Glutamatergic neuron (in vitro differentiated cells): ENCODE results near the gene NR4A3. TPM values are rescaled to one million over a fixed set of nuclear protein-coding genes. Genes with fewer than 3 reads are reported as not detected.

Experiments used
- DNase-seq: peaks from one replicate; pipeline ENCODE4 v3.0.0; 2022
- H3K27ac Mint-ChIP-seq: one replicate; pipeline ENCODE4 v1.8.0; 2020; ENCODE audit warnings: mild to moderate bottlenecking, mixed read lengths, inconsistent platforms; ENCODE audit not compliant: unreplicated experiment
- H3K27me3 Mint-ChIP-seq: one replicate; pipeline ENCODE4 v1.8.0; 2020; ENCODE audit warnings: mild to moderate bottlenecking, moderate library complexity, mixed read lengths, inconsistent platforms; ENCODE audit not compliant: unreplicated experiment
- H3K36me3 Mint-ChIP-seq: one replicate; pipeline ENCODE4 v1.8.0; 2020; ENCODE audit warnings: mild to moderate bottlenecking, mixed read lengths, inconsistent platforms; ENCODE audit not compliant: unreplicated experiment
- H3K4me1 Mint-ChIP-seq: one replicate; pipeline ENCODE4 v1.8.0; 2020; ENCODE audit warnings: mild to moderate bottlenecking, low read depth, mixed read lengths, inconsistent platforms; ENCODE audit not compliant: unreplicated experiment
- H3K4me3 Mint-ChIP-seq: one replicate; pipeline ENCODE4 v1.8.0; 2020; ENCODE audit warnings: mild to moderate bottlenecking, mixed read lengths, inconsistent platforms; ENCODE audit not compliant: unreplicated experiment
- H3K9me3 Mint-ChIP-seq: one replicate; pipeline ENCODE4 v1.8.0; 2020; ENCODE audit warnings: mild to moderate bottlenecking, moderate library complexity, mixed read lengths, inconsistent platforms; ENCODE audit not compliant: unreplicated experiment
- CTCF ChIP-seq: fragments of 200-600 bp; sonication (generic); IDR thresholded peaks from one replicate; pipeline ENCODE4 v1.5.0; 2021; ENCODE audit not compliant: partially characterized antibody, unreplicated experiment
- total RNA-seq: library from RNA; stranded (reverse); fragmentation: NEBNext Ultra II Directional; extraction: Animal tissue kit (Norgen Biotek cat#: 25700); gene quantifications from one replicate; pipeline ENCODE4 v1.2.1, GENCODE V29; 2021; ENCODE audit not compliant: unreplicated experiment

NR4A3 gene
- total RNA-seq, 1 donor from 2014 or later: 4.1 TPM

- no peaks in the 10 kb centered on the region for H3K36me3 Mint-ChIP-seq
- TF ChIP-seq CTCF: no peak
- no peaks in the 10 kb centered on the region for H3K27me3 Mint-ChIP-seq
- no peak for DNase-seq
- no peak overlapping the region for H3K4me3 Mint-ChIP-seq
- no peak overlapping the region for H3K27ac Mint-ChIP-seq
- H3K9me3 Mint-ChIP-seq: peaks cover 3% of the 10 kb centered on the region
- H3K4me1 Mint-ChIP-seq: no peaks in the 10 kb centered on the region
Measured at GRCh38 chr9:99845063-99845462, 23.4 kb downstream of the NR4A3 start.

GRCh38 chr9:99848447-99848846 is 26.8 kb downstream of the NR4A3 start:
- no peaks in the 10 kb centered on the region for H3K36me3 Mint-ChIP-seq
- no peak overlapping the region for H3K27ac Mint-ChIP-seq
- H3K9me3 Mint-ChIP-seq: peaks cover 3% of the 10 kb centered on the region
- no peak for TF ChIP-seq CTCF
- no peak overlapping the region for H3K4me3 Mint-ChIP-seq
- H3K4me1 Mint-ChIP-seq: peaks cover 4% of the 10 kb centered on the region
- no peaks in the 10 kb centered on the region for H3K27me3 Mint-ChIP-seq
- no peak for DNase-seq

GRCh38 chr9:99850736-99851499 is 29.2 kb downstream of the NR4A3 start:
- no peak for TF ChIP-seq CTCF
- Mint-ChIP-seq H3K36me3 (no peaks in the 10 kb centered on the region), H3K9me3 (peaks cover 4% of the 10 kb centered on the region), H3K27ac (no peak overlapping the region), H3K27me3 (no peaks in the 10 kb centered on the region), H3K4me3 (no peak overlapping the region), H3K4me1 (peaks cover 4% of the 10 kb centered on the region)
- DNase-seq: no peak

GRCh38 chr9:99851500-99851822 is 29.8 kb downstream of the NR4A3 start:
- no peak for DNase-seq
- H3K27ac Mint-ChIP-seq: no peak overlapping the region
- H3K27me3 Mint-ChIP-seq: no peaks in the 10 kb centered on the region
- no peak for TF ChIP-seq CTCF
- peaks cover 4% of the 10 kb centered on the region for H3K4me1 Mint-ChIP-seq
- H3K4me3 Mint-ChIP-seq: no peak overlapping the region
- peaks cover 4% of the 10 kb centered on the region for H3K9me3 Mint-ChIP-seq
- no peaks in the 10 kb centered on the region for H3K36me3 Mint-ChIP-seq

GRCh38 chr9:99852617-99853016 is 30.9 kb downstream of the NR4A3 start:
- no peak for TF ChIP-seq CTCF
- H3K27ac Mint-ChIP-seq: no peak overlapping the region
- H3K27me3 Mint-ChIP-seq: no peaks in the 10 kb centered on the region
- H3K36me3 Mint-ChIP-seq: no peaks in the 10 kb centered on the region
- peaks cover 4% of the 10 kb centered on the region for H3K4me1 Mint-ChIP-seq
- DNase-seq: no peak
- H3K9me3 Mint-ChIP-seq: peaks cover 4% of the 10 kb centered on the region
- no peak overlapping the region for H3K4me3 Mint-ChIP-seq
